Measurements from ENCODE around the gene LYPD5. TPM values are rescaled to one million over a fixed set of nuclear protein-coding genes. Genes with fewer than 3 reads are reported as not detected.
A peak's percentile ranks its signal among the peaks of the same experiment; 100 is the strongest.

Gene LYPD5
- total RNA-seq, 1 donor from 2014 or later: not detected

DNA sequence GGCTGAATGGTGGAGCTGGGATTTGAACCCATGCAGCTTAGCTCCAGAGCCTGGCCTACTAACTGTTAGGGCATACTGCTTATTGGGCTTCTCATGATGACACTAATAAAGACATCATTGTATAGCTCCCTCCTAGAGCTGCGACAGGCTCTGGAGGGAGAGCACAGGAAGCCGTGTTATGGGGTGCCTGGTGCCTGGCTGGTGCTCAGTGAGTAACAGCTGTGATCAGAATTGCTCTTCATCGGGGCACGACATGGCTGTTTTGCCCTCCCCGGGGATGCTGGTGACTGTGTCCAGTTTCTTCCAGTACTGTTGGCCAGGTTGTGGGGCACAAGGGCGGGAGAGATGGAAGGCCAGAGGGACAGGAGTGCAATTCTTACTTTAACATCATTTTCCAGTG is 5.1 kb downstream of the LYPD5 start:
- H3K9me3 Mint-ChIP-seq (ENCODE audit: unreplicated experiment): no peaks in the 10 kb centered on the region
- peak overlapping the region; percentile 26 for H3K4me3 Mint-ChIP-seq (ENCODE audit: unreplicated experiment)
- peaks cover 39% of the 10 kb centered on the region for H3K27me3 Mint-ChIP-seq (ENCODE audit: unreplicated experiment)
- DNase-seq (ENCODE audit: extremely low spot score, unreplicated experiment): no peak
- no peak overlapping the region for H3K27ac Mint-ChIP-seq (ENCODE audit: unreplicated experiment)
- TF ChIP-seq, protein P1, sequence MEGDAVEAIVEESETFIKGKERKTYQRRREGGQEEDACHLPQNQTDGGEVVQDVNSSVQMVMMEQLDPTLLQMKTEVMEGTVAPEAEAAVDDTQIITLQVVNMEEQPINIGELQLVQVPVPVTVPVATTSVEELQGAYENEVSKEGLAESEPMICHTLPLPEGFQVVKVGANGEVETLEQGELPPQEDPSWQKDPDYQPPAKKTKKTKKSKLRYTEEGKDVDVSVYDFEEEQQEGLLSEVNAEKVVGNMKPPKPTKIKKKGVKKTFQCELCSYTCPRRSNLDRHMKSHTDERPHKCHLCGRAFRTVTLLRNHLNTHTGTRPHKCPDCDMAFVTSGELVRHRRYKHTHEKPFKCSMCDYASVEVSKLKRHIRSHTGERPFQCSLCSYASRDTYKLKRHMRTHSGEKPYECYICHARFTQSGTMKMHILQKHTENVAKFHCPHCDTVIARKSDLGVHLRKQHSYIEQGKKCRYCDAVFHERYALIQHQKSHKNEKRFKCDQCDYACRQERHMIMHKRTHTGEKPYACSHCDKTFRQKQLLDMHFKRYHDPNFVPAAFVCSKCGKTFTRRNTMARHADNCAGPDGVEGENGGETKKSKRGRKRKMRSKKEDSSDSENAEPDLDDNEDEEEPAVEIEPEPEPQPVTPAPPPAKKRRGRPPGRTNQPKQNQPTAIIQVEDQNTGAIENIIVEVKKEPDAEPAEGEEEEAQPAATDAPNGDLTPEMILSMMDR (IDR thresholded peaks at IDR 0.05): no peak
- peaks cover 7% of the 10 kb centered on the region for H3K4me1 Mint-ChIP-seq (ENCODE audit: unreplicated experiment)
- H3K36me3 Mint-ChIP-seq (ENCODE audit: unreplicated experiment): no peaks in the 10 kb centered on the region

DNA sequence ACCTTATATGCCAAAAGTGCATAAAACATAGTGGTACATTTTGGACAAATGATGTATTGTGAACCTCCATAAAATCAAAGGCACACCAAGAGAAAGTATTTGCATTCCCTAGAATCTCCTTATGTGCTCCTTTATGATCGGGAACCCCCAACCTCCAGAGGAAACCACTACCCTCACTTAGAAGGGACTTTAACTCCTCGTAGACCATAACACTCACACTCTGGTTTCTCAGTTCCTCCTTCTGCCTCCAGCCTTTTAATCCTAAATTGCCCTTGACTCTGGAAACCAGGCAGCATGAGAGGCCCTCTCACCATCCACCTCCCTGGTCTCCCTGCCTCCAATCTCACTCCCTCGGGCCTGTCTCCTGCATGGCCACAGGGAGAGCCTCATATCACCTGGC is 11.7 kb downstream of the LYPD5 start:
- H3K27me3 Mint-ChIP-seq (ENCODE audit: unreplicated experiment): peaks cover 30% of the 10 kb centered on the region
- H3K36me3 Mint-ChIP-seq (ENCODE audit: unreplicated experiment): no peaks in the 10 kb centered on the region
- H3K4me1 Mint-ChIP-seq (ENCODE audit: unreplicated experiment): no peaks in the 10 kb centered on the region
- H3K4me3 Mint-ChIP-seq (ENCODE audit: unreplicated experiment): no peak overlapping the region
- H3K27ac Mint-ChIP-seq (ENCODE audit: unreplicated experiment): no peak overlapping the region
- DNase-seq (ENCODE audit: extremely low spot score, unreplicated experiment): no peak
- TF ChIP-seq, protein P1 (IDR thresholded peaks at IDR 0.05): no peak
- no peaks in the 10 kb centered on the region for H3K9me3 Mint-ChIP-seq (ENCODE audit: unreplicated experiment)

DNA sequence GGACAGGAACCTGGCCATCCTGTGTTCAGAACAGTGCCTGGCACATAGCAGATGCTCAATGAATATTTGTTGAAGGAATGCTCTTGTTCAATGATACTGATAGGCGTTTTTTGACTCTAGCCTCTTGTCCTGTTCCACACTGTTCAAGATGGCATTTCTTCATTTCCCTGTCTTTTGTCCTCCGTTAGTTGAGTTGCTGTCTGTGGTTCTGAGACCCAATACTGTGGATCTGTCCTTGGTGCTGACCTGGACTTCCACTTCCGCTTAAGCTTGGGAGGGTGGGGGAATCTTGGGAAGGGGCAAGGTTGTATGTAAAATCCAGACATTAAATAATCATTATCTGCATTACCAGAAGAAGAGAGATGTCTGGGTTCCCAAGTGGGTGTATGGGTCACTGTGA is 13.2 kb downstream of the LYPD5 start:
- no peaks in the 10 kb centered on the region for H3K9me3 Mint-ChIP-seq (ENCODE audit: unreplicated experiment)
- H3K4me3 Mint-ChIP-seq (ENCODE audit: unreplicated experiment): no peak overlapping the region
- DNase-seq (ENCODE audit: extremely low spot score, unreplicated experiment): no peak
- H3K27ac Mint-ChIP-seq (ENCODE audit: unreplicated experiment): no peak overlapping the region
- H3K27me3 Mint-ChIP-seq (ENCODE audit: unreplicated experiment): peaks cover 25% of the 10 kb centered on the region
- peaks cover 12% of the 10 kb centered on the region for H3K4me1 Mint-ChIP-seq (ENCODE audit: unreplicated experiment)
- TF ChIP-seq, protein P1 (IDR thresholded peaks at IDR 0.05): no peak
- no peaks in the 10 kb centered on the region for H3K36me3 Mint-ChIP-seq (ENCODE audit: unreplicated experiment)

DNA sequence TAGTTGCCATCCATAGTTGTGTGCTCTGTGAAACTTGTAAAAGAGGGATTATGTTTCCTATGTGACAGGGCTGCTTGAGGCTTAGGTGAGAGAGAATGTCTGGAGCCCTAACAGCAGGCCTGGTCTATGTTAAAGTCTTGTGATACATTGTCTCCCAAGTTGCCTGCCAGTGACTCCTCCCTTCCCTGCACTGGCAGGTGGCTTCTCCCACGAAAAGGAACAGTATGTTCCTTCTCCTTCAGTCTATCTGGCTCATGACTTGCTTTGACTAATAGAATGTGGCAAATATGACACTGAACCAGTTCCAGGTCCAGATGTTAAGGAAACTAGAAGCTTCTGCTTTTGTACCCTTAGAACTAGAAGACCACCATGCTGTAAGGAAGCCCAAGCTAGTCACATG is 15.6 kb downstream of the LYPD5 start:
- Mint-ChIP-seq H3K4me3 (ENCODE audit: unreplicated experiment) (no peak overlapping the region), H3K27ac (ENCODE audit: unreplicated experiment) (no peak overlapping the region), H3K36me3 (ENCODE audit: unreplicated experiment) (no peaks in the 10 kb centered on the region), H3K4me1 (ENCODE audit: unreplicated experiment) (peaks cover 20% of the 10 kb centered on the region), H3K9me3 (ENCODE audit: unreplicated experiment) (no peaks in the 10 kb centered on the region), H3K27me3 (ENCODE audit: unreplicated experiment) (peaks cover 16% of the 10 kb centered on the region)
- no peak for DNase-seq (ENCODE audit: extremely low spot score, unreplicated experiment)
- TF ChIP-seq, protein P1 (IDR thresholded peaks at IDR 0.05): no peak

DNA sequence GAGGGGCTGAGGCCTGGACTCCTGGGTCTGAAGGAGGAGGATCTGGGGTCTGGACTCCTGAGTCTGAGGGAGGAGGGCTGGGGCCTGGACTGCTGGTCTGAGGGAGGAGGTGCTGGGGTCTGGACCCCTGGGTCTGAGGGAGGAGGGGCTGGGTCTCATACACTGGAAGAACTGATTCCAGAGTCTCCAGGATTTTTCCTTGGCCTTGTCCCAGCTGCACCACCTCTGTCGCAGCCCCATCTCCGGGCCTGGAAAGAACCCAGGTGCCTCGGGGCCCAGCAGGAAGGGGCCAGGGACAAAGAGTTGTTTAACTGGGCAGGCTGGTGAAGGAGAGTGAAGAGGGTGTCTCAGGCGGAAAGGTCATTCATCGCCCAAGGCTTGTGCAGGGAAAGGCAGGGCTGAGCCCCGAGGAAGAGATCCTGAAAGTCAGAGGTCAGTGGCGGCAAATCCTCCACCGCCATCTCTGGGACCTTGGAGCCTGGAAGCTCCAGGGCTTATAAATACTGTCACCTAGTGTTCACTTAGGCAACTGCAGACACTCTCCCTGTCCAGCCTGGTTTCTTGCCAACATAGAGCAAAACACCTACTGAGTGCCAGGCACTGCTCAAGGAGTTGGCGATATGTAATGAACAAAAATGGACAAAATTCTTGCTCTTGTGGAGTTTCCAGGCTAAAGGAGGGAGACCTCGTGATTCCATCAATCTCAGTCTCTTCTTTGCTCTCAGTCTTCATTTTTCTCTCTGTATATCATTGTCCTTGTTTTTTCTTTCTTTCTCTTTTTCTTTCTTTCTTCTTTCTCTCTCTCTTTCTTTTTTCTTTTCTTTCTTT is 17.1 kb downstream of the LYPD5 start:
- H3K27ac Mint-ChIP-seq (ENCODE audit: unreplicated experiment): peak overlapping the region; percentile 49
- H3K4me1 Mint-ChIP-seq (ENCODE audit: unreplicated experiment): peaks cover 33% of the 10 kb centered on the region
- H3K36me3 Mint-ChIP-seq (ENCODE audit: unreplicated experiment): no peaks in the 10 kb centered on the region
- peaks cover 11% of the 10 kb centered on the region for H3K27me3 Mint-ChIP-seq (ENCODE audit: unreplicated experiment)
- H3K9me3 Mint-ChIP-seq (ENCODE audit: unreplicated experiment): no peaks in the 10 kb centered on the region
- DNase-seq (ENCODE audit: extremely low spot score, unreplicated experiment): no peak
- no peak overlapping the region for H3K4me3 Mint-ChIP-seq (ENCODE audit: unreplicated experiment)
- TF ChIP-seq, protein P1 (IDR thresholded peaks at IDR 0.05): peak; percentile 98

Data from osteocyte (in vitro differentiated cells).